HG03039 (cell line): Measurements from ENCODE around the gene COMT.

ENCODE experiments used
- ATAC-seq: cut with Tn5 transposase; IDR thresholded peaks from one replicate; pipeline ENCODE4 v1.9.1; 2021; ENCODE audit warnings: mild to moderate bottlenecking, moderate library complexity; ENCODE audit not compliant: unreplicated experiment

Gene COMT

GRCh38 chr22:19981171-19981960, 39.8 kb downstream of the COMT start:
- no peak for ATAC-seq

GRCh38 chr22:19981961-19982920, 40.7 kb downstream of the COMT start:
- no peak for ATAC-seq

GRCh38 chr22:19982991-19983578, 41.5 kb downstream of the COMT start:
- ATAC-seq: no peak

- ATAC-seq: no peak
These were observed 42.2 kb downstream of the COMT start for GRCh38 chr22:19983741-19984140.

GRCh38 chr22:19984201-19984753, 42.7 kb downstream of the COMT start:
- ATAC-seq: no peak

- no peak for ATAC-seq
These were observed 43.6 kb downstream of the COMT start for GRCh38 chr22:19984851-19985811.

GRCh38 chr22:19986011-19986409, 44.4 kb downstream of the COMT start:
- no peak for ATAC-seq

- no peak for ATAC-seq
These were observed 45.1 kb downstream of the COMT start for GRCh38 chr22:19986410-19987341.

GRCh38 chr22:19987394-19988306, 46.1 kb downstream of the COMT start:
- no peak for ATAC-seq

GRCh38 chr22:19988331-19988808, 46.8 kb downstream of the COMT start:
- ATAC-seq: no peak

GRCh38 chr22:19988965-19989724, 47.6 kb downstream of the COMT start:
- no peak for ATAC-seq

GRCh38 chr22:19989725-19990067, 48.1 kb downstream of the COMT start:
- no peak for ATAC-seq

- ATAC-seq: no peak
These were observed 48.6 kb downstream of the COMT start for GRCh38 chr22:19990188-19990587.

GRCh38 chr22:19990609-19991394, 49.2 kb downstream of the COMT start:
- no peak for ATAC-seq

GRCh38 chr22:19991395-19991644, 49.7 kb downstream of the COMT start:
- no peak for ATAC-seq

- ATAC-seq: no peak
These were observed 50.3 kb downstream of the COMT start for GRCh38 chr22:19991645-19992451.
